HEK293 (cell line): Measurements from ENCODE around the gene MYLK4.

Experiments
- CTCF ChIA-PET: fragments of 350-600 bp; formaldehyde crosslinking; extraction: SDS; loops from one replicate; lab custom pipeline; 2021; ENCODE audit warnings: antibody characterized with exemption; lab: Yijun Ruan, JAX
- POLR2A ChIA-PET: fragments of 300-600 bp; formaldehyde crosslinking; extraction: SDS; loops from one replicate; lab custom pipeline; 2020; ENCODE audit warnings: antibody characterized with exemption, inconsistent platforms; lab: Yijun Ruan, JAX
- H3K27ac ChIP-seq: fragments of 200-500 bp; sonication (Bioruptor generic); 2 replicates; pipeline ENCODE4 v1.5.1; 2014; ENCODE audit warnings: low read depth, low read length, control low read depth, inconsistent platforms; ENCODE audit errors: extremely low read depth
- H3K36me3 ChIP-seq, 2 experiments: fragments of 200-500 bp in 1 of 2; sonication (Bioruptor generic) in 1 of 2; 1 replicate in 1 of 2; 2 replicates in 1 of 2; pipeline ENCODE4 v1.5.1; 2014 to 2017; ENCODE audit warnings: inconsistent platforms in 2 of 2, low read length in 2 of 2; ENCODE audit not compliant: control insufficient read depth in 2 of 2, insufficient read depth in 1 of 2
- H3K4me1 ChIP-seq: fragments of 200-500 bp; sonication (Bioruptor generic); 2 replicates; pipeline ENCODE4 v1.5.1; 2014; ENCODE audit warnings: mild to moderate bottlenecking, low read length, inconsistent platforms; ENCODE audit not compliant: control insufficient read depth, insufficient read depth
- H3K4me3 ChIP-seq: 2 replicates; pipeline ENCODE4 v1.5.1; 2011; ENCODE audit warnings: low read depth, mild to moderate bottlenecking, control low read depth, low read length, moderate library complexity
- H3K9me3 ChIP-seq: fragments of 200-500 bp; sonication (Bioruptor generic); 2 replicates; pipeline ENCODE4 v1.5.1; 2014; ENCODE audit warnings: low read depth, low read length, inconsistent platforms; ENCODE audit not compliant: control insufficient read depth, insufficient read depth
- BCL11A ChIP-seq: fragments of 450-650 bp; formaldehyde crosslinking; IDR thresholded peaks from 2 replicates; pipeline ENCODE4 v1.5.1; 2016; ENCODE audit warnings: low read depth, missing biosample characterization, missing genetic modification characterization
- GLI4 ChIP-seq: fragments of 450-650 bp; formaldehyde crosslinking; IDR thresholded peaks from 2 replicates; pipeline ENCODE4 v1.5.1; 2016; ENCODE audit warnings: missing biosample characterization, missing genetic modification characterization
- KLF1 ChIP-seq: fragments of 450-650 bp; formaldehyde crosslinking; IDR thresholded peaks from 2 replicates; pipeline ENCODE4 v1.5.1; 2016; ENCODE audit warnings: missing biosample characterization, missing genetic modification characterization
- KLF10 ChIP-seq: fragments of 450-650 bp; IDR thresholded peaks from 2 replicates; pipeline ENCODE4 v1.5.1; 2018; ENCODE audit warnings: missing biosample characterization, mild to moderate bottlenecking, missing genetic modification characterization
- KLF9 ChIP-seq: fragments of 450-650 bp; formaldehyde crosslinking; IDR thresholded peaks from 2 replicates; pipeline ENCODE4 v1.5.1; 2016; ENCODE audit warnings: missing biosample characterization, missing genetic modification characterization, low read depth
- OSR2 ChIP-seq: fragments of 450-650 bp; formaldehyde crosslinking; IDR thresholded peaks from 2 replicates; pipeline ENCODE4 v1.5.1; 2016; ENCODE audit warnings: missing biosample characterization, missing genetic modification characterization
- PATZ1 ChIP-seq: fragments of 450-650 bp; formaldehyde crosslinking; IDR thresholded peaks from 2 replicates; pipeline ENCODE4 v1.5.1; 2016; ENCODE audit warnings: missing biosample characterization, missing genetic modification characterization
- PBX3 ChIP-seq: sonication (generic); formaldehyde crosslinking; IDR thresholded peaks from 2 replicates; pipeline ENCODE4 v1.8.1; 2022; ENCODE audit warnings: mild to moderate bottlenecking, moderate library complexity, missing genetic modification reagents
- PRDM6 ChIP-seq: fragments of 450-650 bp; formaldehyde crosslinking; IDR thresholded peaks from 2 replicates; pipeline ENCODE4 v1.5.1; 2017; ENCODE audit warnings: missing biosample characterization, missing genetic modification characterization
- SALL2 ChIP-seq: fragments of 450-650 bp; formaldehyde crosslinking; IDR thresholded peaks from 2 replicates; pipeline ENCODE4 v1.5.0; 2017; ENCODE audit warnings: missing biosample characterization, mild to moderate bottlenecking, missing genetic modification characterization, borderline replicate concordance
- ZNF10 ChIP-seq: fragments of 450-650 bp; formaldehyde crosslinking; IDR thresholded peaks from 2 replicates; pipeline ENCODE4 v1.5.1; 2017; ENCODE audit warnings: missing biosample characterization, missing genetic modification characterization
- ZNF132 ChIP-seq: fragments of 450-650 bp; formaldehyde crosslinking; IDR thresholded peaks from 2 replicates; pipeline ENCODE4 v1.5.1; 2017; ENCODE audit warnings: missing biosample characterization, missing genetic modification characterization, borderline replicate concordance
- ZNF140 ChIP-seq: fragments of 450-650 bp; formaldehyde crosslinking; IDR thresholded peaks from 2 replicates; pipeline ENCODE4 v1.5.1; 2016; ENCODE audit warnings: missing biosample characterization, missing genetic modification characterization
- ZNF211 ChIP-seq: fragments of 450-650 bp; formaldehyde crosslinking; IDR thresholded peaks from 2 replicates; pipeline ENCODE4 v1.5.1; 2016; ENCODE audit warnings: low read depth, missing biosample characterization, missing genetic modification characterization
- ZNF335 ChIP-seq: fragments of 450-650 bp; formaldehyde crosslinking; conservative IDR thresholded peaks from 2 replicates; pipeline ENCODE4 v1.5.1; 2016; ENCODE audit warnings: missing biosample characterization, missing genetic modification characterization
- ZNF513 ChIP-seq: fragments of 450-650 bp; IDR thresholded peaks from 2 replicates; pipeline ENCODE4 v1.5.1; 2018; ENCODE audit warnings: missing biosample characterization, missing genetic modification characterization
- ZNF514 ChIP-seq: fragments of 450-650 bp; formaldehyde crosslinking; IDR thresholded peaks from 2 replicates; pipeline ENCODE4 v1.5.1; 2016; ENCODE audit warnings: missing biosample characterization, missing genetic modification characterization
- ZNF544 ChIP-seq: fragments of 450-650 bp; formaldehyde crosslinking; IDR thresholded peaks from 2 replicates; pipeline ENCODE4 v1.5.0; 2017; ENCODE audit warnings: missing biosample characterization, missing genetic modification characterization
- ZNF555 ChIP-seq: fragments of 450-650 bp; formaldehyde crosslinking; conservative IDR thresholded peaks from 2 replicates; pipeline ENCODE4 v1.5.1; 2017; ENCODE audit warnings: missing biosample characterization, mild to moderate bottlenecking, missing genetic modification characterization, inconsistent platforms
- ZNF610 ChIP-seq: fragments of 450-650 bp; formaldehyde crosslinking; IDR thresholded peaks from 2 replicates; pipeline ENCODE4 v1.5.1; 2016; ENCODE audit warnings: missing biosample characterization, missing genetic modification characterization, borderline replicate concordance
- ZNF645 ChIP-seq: fragments of 450-650 bp; formaldehyde crosslinking; IDR thresholded peaks from 2 replicates; pipeline ENCODE4; 2016; ENCODE audit warnings: missing biosample characterization, missing genetic modification characterization
- ZNF654 ChIP-seq: fragments of 450-650 bp; formaldehyde crosslinking; IDR thresholded peaks from 2 replicates; pipeline ENCODE4 v1.5.1; 2016; ENCODE audit warnings: low read depth, missing biosample characterization, missing genetic modification characterization
- ZNF692 ChIP-seq: fragments of 450-650 bp; formaldehyde crosslinking; IDR thresholded peaks from 2 replicates; pipeline ENCODE4 v1.5.1; 2016; ENCODE audit warnings: missing biosample characterization, missing genetic modification characterization
- ZNF707 ChIP-seq: fragments of 450-650 bp; formaldehyde crosslinking; IDR thresholded peaks from 2 replicates; pipeline ENCODE4 v1.5.1; 2016; ENCODE audit warnings: missing biosample characterization, missing genetic modification characterization

Gene MYLK4

GRCh38 chr6:2744778-2745177 is 5.9 kb downstream of the MYLK4 start:
- POLR2A ChIA-PET = no interaction called here
- no peak overlapping the region for H3K4me3 ChIP-seq
- no peaks in the 10 kb centered on the region for H3K9me3 ChIP-seq
- CTCF ChIA-PET = interaction anchor here (0.8 to 1.0 kb wide), 3 partner anchors 9 to 23 kb away, joined by 3 to 5 read pairs (median 4); no protein-coding TSS in a partner anchor
- H3K36me3 ChIP-seq = no peaks in the 10 kb centered on the region
- no peak for TF ChIP-seq ZNF707 (tag by site-specific recombination)
- TF ChIP-seq ZNF645 (tag by site-specific recombination) = no peak
- no peak for TF ChIP-seq ZNF513 (tag by site-specific recombination)
- TF ChIP-seq ZNF692 (tag by site-specific recombination) = no peak
- TF ChIP-seq ZNF132 (tag by site-specific recombination) = no peak
- TF ChIP-seq KLF9 = no peak
- no peak for TF ChIP-seq PRDM6 (tag by site-specific recombination)
- TF ChIP-seq ZNF514 (tag by site-specific recombination) = no peak
- no peak for TF ChIP-seq ZNF610 (tag by site-specific recombination)
- TF ChIP-seq ZNF335 = no peak
- TF ChIP-seq SALL2 = no peak
- peaks cover 12% of the 10 kb centered on the region for H3K4me1 ChIP-seq
- H3K27ac ChIP-seq = no peak overlapping the region

GRCh38 chr6:2744209-2744771 is 6.4 kb downstream of the MYLK4 start:
- CTCF ChIA-PET = interaction anchor here (0.5 to 1.4 kb wide), 6 partner anchors 12 to 1321 kb away, joined by 3 to 5 read pairs (median 3); no protein-coding TSS in a partner anchor
- TF ChIP-seq ZNF10 (tag by site-specific recombination) (no peak), ZNF654 (tag by site-specific recombination) (peak; percentile 22), ZNF211 (tag by site-specific recombination) (no peak), ZNF544 (tag by site-specific recombination) (no peak), PBX3 (CRISPR knock-in tag) (no peak), BCL11A (tag by site-specific recombination) (no peak), PRDM6 (tag by site-specific recombination) (0 out of 2 replicates have a peak, but pooled peaks have one; percentile 9), GLI4 (tag by site-specific recombination) (no peak), ZNF140 (tag by site-specific recombination) (no peak), KLF1 (tag by site-specific recombination) (no peak), KLF10 (tag by site-specific recombination) (no peak), ZNF555 (tag by site-specific recombination) (no peak), OSR2 (peak; percentile 46; the same call in 1 of the 2 replicates), PATZ1 (tag by site-specific recombination) (no peak)

More at GRCh38 chr6:2744209-2744771, 6.4 kb downstream of the MYLK4 start:
- H3K4me3 ChIP-seq = no peak overlapping the region
- POLR2A ChIA-PET = no interaction called here
- peaks cover 12% of the 10 kb centered on the region for H3K4me1 ChIP-seq
- H3K27ac ChIP-seq = no peak overlapping the region
- no peaks in the 10 kb centered on the region for H3K36me3 ChIP-seq
- H3K9me3 ChIP-seq = no peaks in the 10 kb centered on the region
